Parathyroid adenoma (tissue), 2 donors: ENCODE results near the gene CTBP2.

Experiments used
- H2AFZ ChIP-seq: fragments of 300-600 bp; sonication (generic); one replicate; pipeline ENCODE4 v1.7.0; 2017; ENCODE audit warnings: antibody characterized with exemption, mild to moderate bottlenecking
- H3K27ac ChIP-seq: fragments of 300-600 bp; sonication (generic); one replicate; pipeline ENCODE4 v1.7.0; 2017
- H3K27me3 ChIP-seq: fragments of 300-600 bp; sonication (generic); one replicate; pipeline ENCODE4 v1.7.0; 2017; ENCODE audit warnings: low read length; ENCODE audit not compliant: control insufficient read depth, insufficient read depth
- H3K36me3 ChIP-seq: fragments of 300-600 bp; sonication (generic); one replicate; pipeline ENCODE4 v1.7.0; 2017; ENCODE audit warnings: low read length; ENCODE audit not compliant: control insufficient read depth, insufficient read depth
- H3K4me1 ChIP-seq: fragments of 300-600 bp; sonication (generic); one replicate; pipeline ENCODE4 v1.7.0; 2017; ENCODE audit warnings: control low read depth
- H3K4me2 ChIP-seq: fragments of 300-600 bp; sonication (generic); one replicate; pipeline ENCODE4 v1.7.0; 2017; ENCODE audit warnings: low read length
- H3K4me3 ChIP-seq: fragments of 300-600 bp; sonication (generic); one replicate; pipeline ENCODE4 v1.7.0; 2017; ENCODE audit warnings: low read depth, low read length
- H3K79me2 ChIP-seq: fragments of 300-600 bp; sonication (generic); one replicate; pipeline ENCODE4 v1.7.0; 2017; ENCODE audit warnings: control low read depth
- H3K9ac ChIP-seq: fragments of 300-600 bp; sonication (generic); one replicate; pipeline ENCODE4 v1.7.0; 2017; ENCODE audit warnings: mild to moderate bottlenecking
- H3K9me3 ChIP-seq: fragments of 300-600 bp; sonication (generic); one replicate; pipeline ENCODE4 v1.7.0; 2017; ENCODE audit warnings: low read length; ENCODE audit not compliant: control insufficient read depth
- TF ChIP-seq, protein P1 (sequence below): fragments of 300-600 bp; sonication (generic); IDR thresholded peaks from one replicate; pipeline ENCODE4 v1.7.0; 2017; ENCODE audit warnings: antibody characterized with exemption, mild to moderate bottlenecking
- donor health status: primary hyperparathyroidism.

CTBP2 gene

GRCh38 chr10:125086691-125087090, 73.7 kb downstream of the CTBP2 start:
- Histone ChIP-seq H3K27me3 (no peaks in the 10 kb centered on the region), H3K79me2 (peaks cover 19% of the 10 kb centered on the region), H3K4me1 (peaks cover 10% of the 10 kb centered on the region), H3K36me3 (no peaks in the 10 kb centered on the region), H3K9ac (no peak overlapping the region), H3K4me2 (no peak overlapping the region), H2AFZ (no peak overlapping the region), H3K9me3 (no peaks in the 10 kb centered on the region), H3K27ac (no peak overlapping the region), H3K4me3 (no peak overlapping the region)
- TF ChIP-seq, protein P1, sequence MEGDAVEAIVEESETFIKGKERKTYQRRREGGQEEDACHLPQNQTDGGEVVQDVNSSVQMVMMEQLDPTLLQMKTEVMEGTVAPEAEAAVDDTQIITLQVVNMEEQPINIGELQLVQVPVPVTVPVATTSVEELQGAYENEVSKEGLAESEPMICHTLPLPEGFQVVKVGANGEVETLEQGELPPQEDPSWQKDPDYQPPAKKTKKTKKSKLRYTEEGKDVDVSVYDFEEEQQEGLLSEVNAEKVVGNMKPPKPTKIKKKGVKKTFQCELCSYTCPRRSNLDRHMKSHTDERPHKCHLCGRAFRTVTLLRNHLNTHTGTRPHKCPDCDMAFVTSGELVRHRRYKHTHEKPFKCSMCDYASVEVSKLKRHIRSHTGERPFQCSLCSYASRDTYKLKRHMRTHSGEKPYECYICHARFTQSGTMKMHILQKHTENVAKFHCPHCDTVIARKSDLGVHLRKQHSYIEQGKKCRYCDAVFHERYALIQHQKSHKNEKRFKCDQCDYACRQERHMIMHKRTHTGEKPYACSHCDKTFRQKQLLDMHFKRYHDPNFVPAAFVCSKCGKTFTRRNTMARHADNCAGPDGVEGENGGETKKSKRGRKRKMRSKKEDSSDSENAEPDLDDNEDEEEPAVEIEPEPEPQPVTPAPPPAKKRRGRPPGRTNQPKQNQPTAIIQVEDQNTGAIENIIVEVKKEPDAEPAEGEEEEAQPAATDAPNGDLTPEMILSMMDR: no peak

GRCh38 chr10:125085258-125086054, 74.9 kb downstream of the CTBP2 start:
- peak overlapping the region; percentile 33 for H3K27ac ChIP-seq
- no peaks in the 10 kb centered on the region for H3K9me3 ChIP-seq
- no peak overlapping the region for H3K9ac ChIP-seq
- no peaks in the 10 kb centered on the region for H3K36me3 ChIP-seq
- peak overlapping the region; percentile 35 for H3K4me3 ChIP-seq
- peak overlapping the region; percentile 72 for H3K4me2 ChIP-seq
- no peaks in the 10 kb centered on the region for H3K27me3 ChIP-seq
- TF ChIP-seq, protein P1: no peak
- H3K4me1 ChIP-seq: peaks cover 10% of the 10 kb centered on the region
- H3K79me2 ChIP-seq: peaks cover 25% of the 10 kb centered on the region
- no peak overlapping the region for H2AFZ ChIP-seq

- H3K9me3 ChIP-seq: no peaks in the 10 kb centered on the region
- TF ChIP-seq, protein P1: no peak
- no peak overlapping the region for H3K9ac ChIP-seq
- H3K79me2 ChIP-seq: peaks cover 31% of the 10 kb centered on the region
- H3K4me3 ChIP-seq: peak overlapping the region; percentile 35
- H3K4me1 ChIP-seq: peaks cover 10% of the 10 kb centered on the region
- peak overlapping the region; percentile 72 for H3K4me2 ChIP-seq
- no peaks in the 10 kb centered on the region for H3K27me3 ChIP-seq
- no peaks in the 10 kb centered on the region for H3K36me3 ChIP-seq
- no peak overlapping the region for H2AFZ ChIP-seq
- peak overlapping the region; percentile 33 for H3K27ac ChIP-seq
Observed at GRCh38 chr10:125084614-125085257, 75.6 kb downstream of the CTBP2 start.

- H2AFZ ChIP-seq: no peak overlapping the region
- no peaks in the 10 kb centered on the region for H3K27me3 ChIP-seq
- no peak overlapping the region for H3K9ac ChIP-seq
- H3K79me2 ChIP-seq: peaks cover 31% of the 10 kb centered on the region
- no peaks in the 10 kb centered on the region for H3K9me3 ChIP-seq
- H3K4me3 ChIP-seq: peak overlapping the region; percentile 15
- TF ChIP-seq, protein P1: no peak
- H3K4me1 ChIP-seq: peaks cover 10% of the 10 kb centered on the region
- no peak overlapping the region for H3K27ac ChIP-seq
- H3K36me3 ChIP-seq: no peaks in the 10 kb centered on the region
- peak overlapping the region; percentile 72 for H3K4me2 ChIP-seq
Observed at GRCh38 chr10:125084191-125084613, 76.2 kb downstream of the CTBP2 start.
